HG02973 (cell line): ENCODE measurements around the gene NEDD4.
"Not testable (repeated sequence)": the region's sequence is repeated elsewhere in the genome, so short reads cannot be mapped to it uniquely, and the experiment has no call there.

Experiments used
- ATAC-seq: cut with Tn5 transposase; IDR thresholded peaks from one replicate; pipeline ENCODE4 v1.9.1; 2021; ENCODE audit warnings: moderate library complexity; ENCODE audit not compliant: unreplicated experiment

Gene NEDD4

DNA sequence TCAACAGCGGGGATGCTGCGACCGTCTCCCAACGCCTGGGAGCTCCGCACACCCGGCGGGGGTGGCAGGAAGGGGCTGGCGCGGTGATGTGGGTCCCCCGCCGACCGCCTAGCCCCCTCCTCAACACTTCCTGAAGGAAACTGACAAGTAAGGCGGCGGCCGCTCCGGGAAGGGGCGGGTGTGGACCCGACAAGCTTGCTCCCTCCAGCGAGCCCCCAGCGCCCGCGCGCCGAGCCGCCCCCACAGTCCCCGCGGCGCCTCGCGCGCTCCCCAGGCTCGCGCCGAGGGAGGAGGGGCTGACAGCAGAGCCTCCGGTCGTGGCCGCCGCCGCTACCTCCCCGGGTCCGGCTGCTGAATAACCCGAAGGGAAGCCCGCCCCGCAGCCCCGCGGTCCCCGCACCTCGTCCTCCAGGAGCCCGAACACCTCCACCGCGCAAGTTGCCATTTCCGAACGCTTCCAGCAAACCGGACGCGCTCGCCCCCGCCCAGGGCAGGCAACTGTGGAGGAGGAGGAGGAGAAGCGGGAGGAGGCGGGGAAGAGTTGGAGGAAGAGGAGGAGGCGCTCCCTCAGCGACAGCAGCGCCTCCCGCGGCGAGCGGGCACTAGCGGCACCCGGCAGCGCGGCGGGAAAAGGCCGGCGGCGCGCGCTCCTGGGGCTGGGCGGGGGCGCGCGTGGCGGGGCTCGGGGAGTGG lies at the start of gene NEDD4:
TSS of gene NEDD4 (minus strand) at position 502 of the 693 bp plus-strand sequence. CDS start at position 445, 57 bp downstream.
- peak; percentile 91 for ATAC-seq

DNA sequence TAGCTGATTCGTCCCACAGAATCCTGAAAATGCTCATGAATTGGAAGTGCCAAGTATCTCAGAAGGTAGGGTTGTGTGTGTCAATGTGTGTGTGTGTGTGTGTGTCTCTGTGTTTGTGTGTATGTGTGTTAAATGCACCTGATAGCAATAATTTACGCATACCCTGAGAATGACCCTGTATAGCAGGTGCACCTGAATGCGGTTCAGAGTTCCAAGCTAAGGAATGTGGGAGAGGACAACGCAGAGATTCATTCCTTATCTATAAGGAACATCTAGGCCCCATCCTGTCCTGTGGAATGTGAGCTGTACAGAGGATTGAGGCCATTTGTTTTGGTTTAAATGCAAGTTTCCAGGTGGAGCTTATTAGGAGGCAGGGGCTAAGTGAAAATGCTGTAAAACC lies 49.1 kb upstream of the NEDD4 start:
- ATAC-seq = no peak

- no peak for ATAC-seq
Measured at GRCh38 chr15:56042031-56042430, 48.6 kb upstream of the NEDD4 start.

- ATAC-seq = no peak
Measured at GRCh38 chr15:56040081-56041035, 46.9 kb upstream of the NEDD4 start.

DNA sequence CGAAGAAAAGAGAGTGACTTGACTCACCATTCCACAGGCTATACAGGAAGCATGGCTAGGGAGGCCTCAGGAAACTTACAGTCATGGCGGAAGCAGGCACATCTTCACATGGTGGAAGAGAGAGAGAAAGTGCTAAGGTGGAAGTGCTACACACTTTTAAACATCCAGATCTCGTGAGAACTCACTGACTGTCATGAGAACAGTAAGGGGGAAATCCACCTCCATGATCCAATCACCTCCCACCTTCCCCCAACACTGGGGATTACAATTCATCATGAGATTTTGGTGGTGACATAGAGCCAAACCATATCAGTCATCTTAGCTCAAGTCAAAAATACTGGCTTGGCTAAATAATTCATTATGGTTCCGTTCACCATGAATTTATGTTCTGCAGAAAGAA lies 45.3 kb upstream of the NEDD4 start:
- ATAC-seq = no peak

- no peak for ATAC-seq
Measured at GRCh38 chr15:56038015-56038414, 44.6 kb upstream of the NEDD4 start.

DNA sequence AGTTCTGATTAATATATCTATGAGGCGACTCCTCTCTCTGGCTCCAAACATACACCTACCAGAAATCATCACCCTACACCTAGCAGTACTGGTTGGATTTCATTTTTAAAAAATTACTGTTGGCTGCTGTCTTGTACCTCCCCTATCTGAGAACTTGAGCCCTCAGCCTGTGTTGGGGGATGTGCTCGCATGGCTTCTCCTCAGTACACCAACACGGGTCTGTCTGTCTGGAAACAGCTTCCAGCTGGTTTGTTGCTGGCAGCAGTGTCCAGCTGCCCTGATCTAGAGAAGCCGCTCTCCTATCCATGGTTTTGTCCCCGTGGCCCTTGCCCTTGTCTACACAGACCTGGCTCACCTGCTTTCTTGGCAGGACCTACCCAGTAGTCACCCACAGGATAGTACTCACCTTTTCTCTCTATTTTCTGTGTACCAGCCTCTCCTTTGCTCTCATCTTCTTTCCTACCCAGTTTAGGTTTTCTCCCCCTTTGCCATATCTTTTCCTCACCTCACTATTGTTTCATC lies 43.2 kb upstream of the NEDD4 start:
- ATAC-seq = no peak

- ATAC-seq = no peak
Measured at GRCh38 chr15:56035166-56035565, 41.8 kb upstream of the NEDD4 start.

DNA sequence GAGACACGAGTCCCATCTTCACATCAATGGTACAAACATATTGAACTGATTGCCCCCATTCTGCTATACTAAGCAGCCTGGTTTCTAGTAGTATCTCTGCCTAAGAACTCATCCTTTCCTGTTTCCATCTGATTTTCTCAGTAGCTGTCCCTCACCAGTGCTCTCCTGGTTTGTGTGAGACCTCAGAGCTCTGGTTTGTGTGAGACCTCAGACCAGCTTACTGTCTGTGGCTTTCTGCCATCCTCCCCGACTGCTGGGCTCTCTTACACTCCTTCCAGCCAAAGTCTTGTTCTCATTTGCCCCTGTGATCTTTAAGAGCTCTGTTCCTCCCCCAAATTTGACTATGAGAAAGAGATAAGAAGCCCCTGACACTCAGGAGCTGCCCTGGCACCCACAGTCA lies 41.1 kb upstream of the NEDD4 start:
- no peak for ATAC-seq

- no peak for ATAC-seq
Measured at GRCh38 chr15:56032373-56032772, 39.0 kb upstream of the NEDD4 start.

DNA sequence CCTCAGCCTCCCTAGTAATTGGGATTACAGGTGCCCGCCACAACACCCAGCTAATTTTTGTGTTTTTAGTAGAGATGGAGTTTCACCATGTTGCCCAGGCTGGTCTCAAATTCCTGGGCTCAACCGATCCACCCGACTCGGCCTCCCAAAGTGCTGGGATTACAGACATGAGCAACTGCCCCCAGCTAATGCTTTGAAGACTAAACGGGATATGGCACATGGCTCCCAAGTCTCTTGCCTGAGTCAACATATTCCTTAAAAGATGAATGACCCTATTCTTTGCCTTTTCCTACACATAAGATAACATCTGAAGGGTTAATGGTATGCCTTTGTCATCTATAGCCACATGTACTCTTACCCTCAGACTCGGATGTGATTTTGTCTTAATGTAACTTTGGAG lies 38.4 kb upstream of the NEDD4 start:
- ATAC-seq = no peak

DNA sequence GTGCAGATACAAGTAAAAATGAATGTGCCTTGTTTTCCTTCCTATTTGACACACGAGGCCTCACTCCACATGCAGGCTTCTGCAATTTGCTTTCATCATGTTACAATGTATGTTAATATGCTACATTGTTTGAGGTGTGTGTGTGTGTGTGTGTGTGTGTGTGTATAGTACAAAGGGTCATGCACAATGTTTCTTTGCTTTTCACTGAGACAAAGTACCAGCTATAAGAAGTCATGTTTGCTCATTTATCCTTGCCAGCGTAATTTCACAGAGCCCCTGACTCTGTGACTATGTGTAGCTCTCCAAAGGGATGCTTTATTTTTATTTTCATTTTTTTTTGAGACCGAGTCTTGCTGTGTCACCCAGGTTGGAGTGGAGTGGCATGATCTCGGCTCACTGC lies 38.0 kb upstream of the NEDD4 start:
- ATAC-seq = no peak

- no peak for ATAC-seq
Measured at GRCh38 chr15:56028430-56028829, 35.0 kb upstream of the NEDD4 start.

- not testable (repeated sequence) for ATAC-seq
Measured at GRCh38 chr15:56023160-56023559, 29.7 kb upstream of the NEDD4 start.

DNA sequence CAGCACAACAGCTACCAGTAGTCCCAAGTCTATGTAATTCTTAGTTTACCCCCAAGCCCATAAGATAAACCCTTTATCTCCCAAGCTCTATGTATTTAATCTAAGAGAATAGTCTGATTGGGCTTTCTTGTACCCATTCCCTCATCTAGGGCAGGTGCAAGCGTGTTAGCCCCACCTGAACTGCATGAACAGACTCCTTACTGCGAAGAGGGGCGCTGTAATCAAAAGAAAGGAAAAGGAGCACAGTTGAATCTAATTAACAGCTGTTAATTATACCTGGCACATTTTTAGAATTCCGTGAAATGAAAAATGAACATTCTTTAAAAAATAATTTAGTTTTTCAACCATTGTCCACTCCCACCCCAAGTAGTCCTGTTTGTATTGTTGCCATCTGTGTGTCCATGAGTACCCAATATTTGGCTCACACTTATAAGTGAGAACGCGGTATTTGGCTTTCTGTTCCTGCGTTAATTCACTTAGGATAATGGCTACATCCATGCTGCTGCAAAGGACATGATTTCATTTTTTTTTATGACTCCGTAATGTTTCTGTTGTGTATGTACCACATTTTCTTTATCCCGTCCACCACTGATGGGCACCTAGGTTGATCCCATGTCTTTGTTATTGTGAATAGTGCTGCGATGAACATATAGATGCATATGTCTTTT lies 26.5 kb upstream of the NEDD4 start:
- no peak for ATAC-seq

DNA sequence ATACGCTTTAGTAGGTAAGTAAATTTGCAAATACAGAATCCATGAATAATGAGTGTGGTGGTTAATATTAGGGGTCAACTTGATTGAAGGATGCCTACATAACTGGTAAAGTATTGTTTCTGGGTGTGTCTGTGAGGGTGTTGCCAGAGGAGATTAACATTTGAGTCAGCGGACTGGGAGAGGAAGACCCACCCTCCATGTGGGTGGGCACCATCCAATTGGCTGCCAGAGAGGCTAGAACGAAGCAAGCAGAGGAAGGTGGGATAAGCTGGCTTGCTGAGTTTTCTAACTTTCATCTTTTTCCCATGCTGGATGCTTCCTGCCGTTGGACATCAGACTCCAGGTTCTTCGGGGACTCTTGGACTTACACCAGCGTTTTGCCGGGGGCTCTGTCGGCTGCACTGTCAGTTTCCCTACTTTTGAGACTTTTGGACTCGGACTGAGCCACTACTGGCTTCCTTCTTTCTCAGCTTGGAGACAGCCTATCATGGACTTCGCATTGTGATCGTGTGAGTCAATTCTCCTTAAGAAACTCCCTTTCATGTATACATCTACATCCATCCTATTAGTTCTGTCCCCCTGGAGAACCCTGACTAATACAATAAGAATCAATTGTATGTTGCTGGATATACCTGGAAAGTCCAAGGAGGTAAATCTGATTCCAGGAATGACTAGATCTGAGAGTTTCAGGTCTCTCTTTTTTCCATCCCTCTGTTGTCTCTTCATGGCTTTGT lies 25.8 kb upstream of the NEDD4 start:
- ATAC-seq = no peak

DNA sequence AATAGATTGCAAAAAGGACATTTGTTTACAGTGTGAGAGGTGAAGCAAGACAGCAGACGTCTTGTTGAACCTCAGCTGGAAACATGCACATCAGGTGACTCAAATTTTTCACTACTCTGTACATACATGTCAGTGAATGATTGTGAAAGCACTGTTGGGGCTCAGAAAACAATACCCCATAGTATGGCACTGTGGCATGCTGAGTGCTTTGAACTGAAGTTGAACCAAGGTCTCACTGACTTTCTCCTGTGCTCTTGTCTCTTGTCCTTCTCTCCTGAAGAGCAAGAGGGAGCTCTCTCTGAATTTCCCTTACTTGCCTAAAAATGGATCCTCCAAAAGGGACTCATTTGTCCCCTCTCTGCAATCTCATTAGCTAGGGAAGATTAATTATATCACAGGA lies 24.5 kb upstream of the NEDD4 start:
- ATAC-seq = no peak

DNA sequence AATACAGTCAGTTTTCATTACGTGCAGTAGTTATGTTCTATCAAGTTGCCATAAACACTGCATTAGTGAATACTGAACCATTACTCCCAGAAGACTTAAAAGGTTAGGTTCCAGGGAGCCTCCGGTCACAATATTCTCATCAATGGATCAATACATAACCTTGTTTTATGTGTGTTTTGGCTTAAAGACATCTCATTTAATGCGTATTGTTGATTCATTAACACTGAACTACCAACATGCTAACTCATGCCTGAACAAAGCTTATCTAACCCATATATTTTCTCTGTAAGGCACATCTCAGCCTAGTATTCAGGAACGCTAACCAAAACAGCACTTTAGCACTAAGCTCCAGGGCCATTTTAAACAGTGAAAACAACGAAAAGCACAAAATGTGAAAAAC lies 24.1 kb upstream of the NEDD4 start:
- ATAC-seq = no peak

- ATAC-seq = no peak
Measured at GRCh38 chr15:56016281-56016680, 22.9 kb upstream of the NEDD4 start.

DNA sequence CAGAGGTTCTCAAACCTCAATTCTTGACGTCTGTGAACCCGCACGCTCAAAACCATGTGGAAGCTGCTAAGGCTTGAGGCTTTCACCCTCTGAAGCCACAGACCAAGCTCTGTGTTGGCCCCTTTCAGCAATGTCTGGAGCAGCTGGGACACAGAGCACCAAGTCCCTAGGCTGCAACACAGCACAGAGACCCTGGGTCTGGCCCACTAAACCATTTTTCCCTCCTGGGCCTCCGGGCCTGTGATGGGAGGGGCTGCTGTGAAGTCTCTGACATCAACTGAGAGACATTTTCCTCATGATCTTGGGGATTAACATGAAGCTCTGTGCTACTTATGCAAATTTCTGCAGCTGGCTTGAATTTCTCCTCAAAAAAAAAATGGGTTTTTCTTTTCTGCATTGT lies 21.3 kb upstream of the NEDD4 start:
- ATAC-seq = no peak

GRCh38 chr15:56007053-56007452 lies 13.6 kb upstream of the NEDD4 start:
- ATAC-seq = not testable (repeated sequence)
